ENCODE data around the gene METTL15. TPM values are rescaled to one million over a fixed set of nuclear protein-coding genes. Genes with fewer than 3 reads are reported as not detected.
"Not testable (repeated sequence)": the region's sequence is repeated elsewhere in the genome, so short reads cannot be mapped to it uniquely, and the experiment has no call there.

METTL15 gene
- total RNA-seq, 2 donors from 2014 or later: 8.8 to 16.8 TPM

DNA sequence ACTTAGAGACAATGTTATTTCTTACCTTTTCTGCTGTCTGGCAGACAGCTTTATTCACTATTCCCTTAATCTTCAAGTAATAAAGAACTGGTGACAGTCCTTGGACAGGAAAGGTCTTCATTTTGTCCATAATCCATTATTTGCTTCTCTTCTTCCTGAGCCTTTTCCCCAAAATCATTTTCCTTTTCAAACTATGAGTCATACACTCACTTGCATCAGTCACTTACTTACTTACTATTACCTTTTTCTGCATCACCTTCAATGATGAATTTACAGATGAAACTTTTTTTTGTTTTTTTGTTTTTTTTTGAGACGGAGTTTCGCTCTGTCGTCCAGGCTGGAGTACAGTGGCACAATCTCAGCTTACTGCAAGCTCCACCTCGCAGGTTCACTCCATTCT, 9.5 kb downstream of the METTL15 start:
- Histone ChIP-seq H3K9me3 (no peaks in the 10 kb centered on the region), H3K4me1 (replicated peaks) (no peaks in the 10 kb centered on the region), H3K36me3 (no peaks in the 10 kb centered on the region), H3K4me3 (no peak overlapping the region), H3K27ac (no peak overlapping the region), H3K27me3 (replicated peaks; ENCODE audit: insufficient read depth) (no peaks in the 10 kb centered on the region)
- intact Hi-C loops (cut with DNase I): no loop called here
- DNase-seq (ENCODE audit: low spot score): no peak
- TF ChIP-seq POLR2AphosphoS5 (IDR thresholded peaks at IDR 0.05) (no peak), POLR2A (IDR thresholded peaks at IDR 0.05) (no peak)
- TF ChIP-seq, protein P1, sequence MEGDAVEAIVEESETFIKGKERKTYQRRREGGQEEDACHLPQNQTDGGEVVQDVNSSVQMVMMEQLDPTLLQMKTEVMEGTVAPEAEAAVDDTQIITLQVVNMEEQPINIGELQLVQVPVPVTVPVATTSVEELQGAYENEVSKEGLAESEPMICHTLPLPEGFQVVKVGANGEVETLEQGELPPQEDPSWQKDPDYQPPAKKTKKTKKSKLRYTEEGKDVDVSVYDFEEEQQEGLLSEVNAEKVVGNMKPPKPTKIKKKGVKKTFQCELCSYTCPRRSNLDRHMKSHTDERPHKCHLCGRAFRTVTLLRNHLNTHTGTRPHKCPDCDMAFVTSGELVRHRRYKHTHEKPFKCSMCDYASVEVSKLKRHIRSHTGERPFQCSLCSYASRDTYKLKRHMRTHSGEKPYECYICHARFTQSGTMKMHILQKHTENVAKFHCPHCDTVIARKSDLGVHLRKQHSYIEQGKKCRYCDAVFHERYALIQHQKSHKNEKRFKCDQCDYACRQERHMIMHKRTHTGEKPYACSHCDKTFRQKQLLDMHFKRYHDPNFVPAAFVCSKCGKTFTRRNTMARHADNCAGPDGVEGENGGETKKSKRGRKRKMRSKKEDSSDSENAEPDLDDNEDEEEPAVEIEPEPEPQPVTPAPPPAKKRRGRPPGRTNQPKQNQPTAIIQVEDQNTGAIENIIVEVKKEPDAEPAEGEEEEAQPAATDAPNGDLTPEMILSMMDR (IDR thresholded peaks at IDR 0.05): no peak
- over 99% methylated on average over 4 of the region's 4 CpGs for WGBS

GRCh38 chr11:28123151-28123581, 15.0 kb downstream of the METTL15 start:
- Histone ChIP-seq H3K4me3 (no peak overlapping the region), H3K9me3 (no peaks in the 10 kb centered on the region)
- intact Hi-C loops (cut with DNase I): no loop called here

DNA sequence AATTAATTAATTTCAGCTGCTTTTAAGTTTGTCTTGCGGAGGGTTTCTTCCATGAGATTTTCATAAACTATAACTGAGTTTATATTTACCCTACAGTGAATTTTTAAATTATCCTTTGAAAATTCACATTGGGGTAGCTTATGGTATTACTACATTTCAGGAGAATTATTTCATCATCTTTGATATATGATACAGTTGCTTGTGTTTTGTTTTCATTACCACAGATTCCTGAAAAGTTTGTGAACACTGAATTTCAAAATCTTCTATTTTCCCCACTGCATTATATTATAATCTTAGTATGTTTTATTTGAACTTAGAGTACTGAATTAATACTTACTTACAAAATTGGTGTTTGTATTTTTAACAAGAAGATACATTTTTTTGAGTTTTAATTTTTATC, 24.4 kb downstream of the METTL15 start:
- no peaks in the 10 kb centered on the region for H3K27me3 ChIP-seq (replicated peaks; ENCODE audit: insufficient read depth)
- intact Hi-C loops (cut with DNase I): no loop called here

More at GRCh38 chr11:28123151-28123581, 15.0 kb downstream of the METTL15 start:
- Histone ChIP-seq H3K27ac (no peak overlapping the region), H3K27me3 (replicated peaks; ENCODE audit: insufficient read depth) (no peaks in the 10 kb centered on the region), H3K36me3 (no peaks in the 10 kb centered on the region), H3K4me1 (replicated peaks) (no peaks in the 10 kb centered on the region)
- DNase-seq (ENCODE audit: low spot score): no peak
- 86% methylated on average over 3 of the region's 3 CpGs for WGBS
- TF ChIP-seq, protein P1 (IDR thresholded peaks at IDR 0.05): no peak
- TF ChIP-seq POLR2AphosphoS5 (IDR thresholded peaks at IDR 0.05): no peak
- no peak for TF ChIP-seq POLR2A (IDR thresholded peaks at IDR 0.05)

DNA sequence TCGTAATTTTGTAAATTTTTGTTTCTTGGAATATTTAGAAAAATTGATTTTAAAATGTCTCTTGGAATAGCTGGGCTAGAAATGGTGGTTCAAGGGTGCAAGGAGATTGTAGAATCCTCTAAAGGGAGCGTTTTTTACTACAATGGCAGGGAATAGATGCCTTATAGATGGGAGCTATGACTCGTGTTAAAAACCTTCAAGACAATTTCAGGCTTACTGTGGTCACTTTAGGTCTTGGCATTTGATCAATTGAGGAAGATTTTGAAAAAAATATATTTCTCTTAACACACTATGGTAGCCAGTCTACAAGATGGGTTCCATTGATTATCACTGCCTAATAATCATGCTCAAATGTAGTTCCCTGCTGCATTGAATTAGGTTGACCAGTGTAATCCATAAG, 25.0 kb downstream of the METTL15 start:
- no peaks in the 10 kb centered on the region for H3K27me3 ChIP-seq (replicated peaks; ENCODE audit: insufficient read depth)
- no peak overlapping the region for H3K27ac ChIP-seq
- no peak overlapping the region for H3K4me3 ChIP-seq
- intact Hi-C loops (cut with DNase I): no loop called here
- H3K9me3 ChIP-seq: no peaks in the 10 kb centered on the region
- no peaks in the 10 kb centered on the region for H3K36me3 ChIP-seq
- 95% methylated on average over 3 of the region's 3 CpGs for WGBS
- TF ChIP-seq, protein P1 (IDR thresholded peaks at IDR 0.05): no peak
- TF ChIP-seq POLR2AphosphoS5 (IDR thresholded peaks at IDR 0.05): no peak
- TF ChIP-seq POLR2A (IDR thresholded peaks at IDR 0.05): no peak
- no peak for DNase-seq (ENCODE audit: low spot score)
- no peaks in the 10 kb centered on the region for H3K4me1 ChIP-seq (replicated peaks)

More for the DNA sequence above, 24.4 kb downstream of the METTL15 start:
- Histone ChIP-seq H3K4me1 (replicated peaks) (no peaks in the 10 kb centered on the region), H3K36me3 (no peaks in the 10 kb centered on the region), H3K4me3 (no peak overlapping the region), H3K9me3 (no peaks in the 10 kb centered on the region), H3K27ac (no peak overlapping the region)
- WGBS: 0% methylated on average over 1 of the region's 1 CpG
- no peak for DNase-seq (ENCODE audit: low spot score)
- TF ChIP-seq, protein P1 (IDR thresholded peaks at IDR 0.05): no peak
- TF ChIP-seq POLR2AphosphoS5 (IDR thresholded peaks at IDR 0.05): no peak
- TF ChIP-seq POLR2A (IDR thresholded peaks at IDR 0.05): no peak

DNA sequence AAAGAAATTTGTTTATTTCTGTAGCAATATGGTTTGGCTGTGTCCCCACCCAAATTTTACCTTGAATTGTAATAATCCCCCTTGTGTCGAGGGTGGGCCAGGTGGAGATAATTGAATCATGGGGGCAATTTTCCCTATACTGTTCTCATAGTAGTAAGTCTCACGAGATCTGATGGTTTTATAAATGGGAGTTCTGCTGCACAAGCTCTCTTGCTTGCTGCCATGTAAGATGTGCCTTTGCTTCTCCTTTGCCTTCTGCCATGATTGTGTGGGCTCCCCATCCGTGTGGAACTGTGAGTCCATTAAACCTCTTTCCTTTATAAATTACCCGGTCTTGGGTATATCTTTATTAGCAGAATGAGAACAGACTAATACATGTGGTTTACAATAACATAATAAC, 28.0 kb downstream of the METTL15 start:
- H3K4me3 ChIP-seq; intact Hi-C loops (cut with DNase I); H3K4me1 ChIP-seq (replicated peaks); DNase-seq (ENCODE audit: low spot score); H3K36me3 ChIP-seq; H3K27me3 ChIP-seq (replicated peaks; ENCODE audit: insufficient read depth); H3K9me3 ChIP-seq; H3K27ac ChIP-seq: not testable (repeated sequence)
- WGBS: 97% methylated on average over 4 of the region's 4 CpGs

All from prostate gland (tissue), 2 donors.